Spleen (tissue), 11 donors: Measurements from ENCODE around the gene RYR1. TPM values are rescaled to one million over a fixed set of nuclear protein-coding genes. Genes with fewer than 3 reads are reported as not detected.
"Not testable (repeated sequence)": the region's sequence is repeated elsewhere in the genome, so short reads cannot be mapped to it uniquely, and the experiment has no call there.

Experiments
- DNase-seq: peaks from one replicate; pipeline ENCODE4 v3.0.0-alpha.2; 2020
- H3K27ac ChIP-seq, 8 donors: fragments of 200-600 bp; sonication (generic) in 7 of 8; 1 replicate in 4 of 8; 2 replicates in 4 of 8; pipeline versions ENCODE4 v1.5.0 to v1.8.0; 2016 to 2021; ENCODE audit warnings: inconsistent platforms in 4 of 8, mild to moderate bottlenecking in 4 of 8, moderate library complexity in 1 of 8
- H3K27me3 ChIP-seq, 7 donors: fragments of 200-600 bp; sonication (generic) in 6 of 7; replicated peaks in 1 of 7; 1 replicate in 4 of 7; 2 replicates in 3 of 7; pipeline versions ENCODE4 v1.5.0 to v1.8.0; 2016 to 2021; ENCODE audit warnings: inconsistent platforms in 3 of 7, mild to moderate bottlenecking in 1 of 7
- H3K36me3 ChIP-seq, 6 donors: fragments of 200-600 bp; sonication (generic) in 5 of 6; 1 replicate in 4 of 6; 2 replicates in 2 of 6; pipeline versions ENCODE4 v1.5.0 to v1.8.0; 2016 to 2021; ENCODE audit warnings: inconsistent platforms in 2 of 6
- H3K4me1 ChIP-seq, 6 donors: fragments of 200-600 bp; sonication (generic) in 5 of 6; 1 replicate in 3 of 6; 2 replicates in 3 of 6; pipeline versions ENCODE4 v1.5.0 to v1.8.0; 2016 to 2021; ENCODE audit warnings: inconsistent platforms in 3 of 6
- H3K4me3 ChIP-seq, 8 donors: fragments of 200-600 bp; sonication (generic) in 7 of 8; 1 replicate in 4 of 8; 2 replicates in 4 of 8; pipeline versions ENCODE4 v1.5.0 to v1.8.0; 2016 to 2021; ENCODE audit warnings: inconsistent platforms in 4 of 8, mild to moderate bottlenecking in 4 of 8, moderate library complexity in 2 of 8
- H3K9me3 ChIP-seq, 8 donors: fragments of 200-600 bp; sonication (generic) in 7 of 8; 1 replicate in 4 of 8; 2 replicates in 4 of 8; pipeline versions ENCODE4 v1.5.0 to v1.8.0; 2016 to 2021; ENCODE audit warnings: inconsistent platforms in 4 of 8
- CTCF ChIP-seq, 11 experiments: fragments of 200-600 bp in 7 of 11; fragments of 450-650 bp in 4 of 11; sonication (generic) in 4 of 11; IDR thresholded peaks in 8 of 11; conservative IDR thresholded peaks in 3 of 11; 1 replicate in 7 of 11; 2 replicates in 4 of 11; pipeline versions ENCODE4 v1.4.0 to v1.8.0; 2016 to 2021; ENCODE audit warnings: antibody characterized with exemption in 11 of 11, inconsistent platforms in 4 of 11, mild to moderate bottlenecking in 1 of 11
- POLR2A ChIP-seq, 3 donors: fragments of 450-650 bp; IDR thresholded peaks; one replicate each; pipeline ENCODE4 v1.5.1; 2017; ENCODE audit warnings: antibody characterized with exemption in 3 of 3, mild to moderate bottlenecking in 1 of 3
- POLR2AphosphoS5 ChIP-seq, 3 donors: sonication (generic); formaldehyde crosslinking; IDR thresholded peaks; one replicate each; pipeline ENCODE4 v1.5.1; 2017; ENCODE audit warnings: antibody characterized with exemption in 3 of 3
- WGBS, 5 donors: extraction: QIAGEN DNeasy Blood & Tissue Kit in 3 of 5; methylation state at CpG; one replicate each; pipeline versions ENCODE4 v1.1.5 to v1.1.7; 2013 to 2018; 5-methylcytosine and 5-hydroxymethylcytosine counted together
- intact Hi-C: fragments of 100-400 bp; cut with DNase I; formaldehyde crosslinking; loops from one replicate; pipeline ENCODE4 v1.15.0; 2023; ENCODE audit warnings: low total_unique reads
- polyA plus RNA-seq, 3 donors: library from polyadenylated mRNA; stranded (reverse); fragments of 200-250 nt; gene quantifications; one replicate each; pipeline ENCODE4 v1.2.1, GENCODE V29; 2013
- total RNA-seq, 7 donors: library from RNA; depleted of rRNA in 3 of 7; stranded (reverse); fragments of >200 nt in 3 of 7; fragmentation: NEBNext Ultra II Directional in 4 of 7; extraction: Animal tissue kit (Norgen Biotek cat#: 25700) in 4 of 7; gene quantifications; one replicate each; pipeline versions ENCODE4 v1.1.0 to v1.2.1, GENCODE V29; 2016 to 2021
- donor health status: healthy with polysubstance abuse.
- donor health status: DM: no; HTN: no; CAD: no; lungs with moderate emphysema.
- donor health status: DM: no; HTN: no; CAD: no.
- donor health status: Bipolar disorder and iron deficiency.
- donor health status: healthy.
- donor health status: DM: no; HTN: no; CAD: no.
- donor health status: DM: yes; HTN: yes; CAD: no.

RYR1 gene
- total and polyA plus RNA-seq, 10 donors, result 0.32 to 3.2 (median 1.3) TPM

GRCh38 chr19:38469151-38469550 is 35.7 kb downstream of the RYR1 start:
- H3K27me3 ChIP-seq, result peaks cover 0 to 28% (median 0%) of the 10 kb centered on the region in 7 donors
- H3K4me1 ChIP-seq, result no peaks in the 10 kb centered on the region
- no peak overlapping the region for H3K27ac ChIP-seq
- DNase-seq, result no peak
- peaks cover 0 to 4% (median 0%) of the 10 kb centered on the region in 8 donors for H3K9me3 ChIP-seq
- no peaks in the 10 kb centered on the region for H3K36me3 ChIP-seq
- 60 to 77% (median 72%) methylated on average over 5 of the region's 5 CpGs for WGBS, 5 donors
- intact Hi-C loops, result no loop called here
- no peak for TF ChIP-seq POLR2AphosphoS5 (IDR thresholded peaks at IDR 0.05)
- TF ChIP-seq POLR2A (IDR thresholded peaks at IDR 0.05), result no peak
- no peak for TF ChIP-seq CTCF (IDR thresholded peaks at IDR 0.05 in 8 of 11, conservative IDR thresholded peaks at IDR 0.05 in 3 of 11)
- no peak overlapping the region for H3K4me3 ChIP-seq

GRCh38 chr19:38470788-38471480 is 37.4 kb downstream of the RYR1 start:
- Histone ChIP-seq H3K27me3 (peaks cover 0 to 32% (median 0%) of the 10 kb centered on the region in 7 donors), H3K36me3 (no peaks in the 10 kb centered on the region), H3K9me3 (peaks cover 0 to 2% (median 0%) of the 10 kb centered on the region in 8 donors), H3K4me3 (no peak overlapping the region), H3K27ac (no peak overlapping the region), H3K4me1 (no peaks in the 10 kb centered on the region)
- TF ChIP-seq CTCF (IDR thresholded peaks at IDR 0.05 in 8 of 11, conservative IDR thresholded peaks at IDR 0.05 in 3 of 11) (no peak), POLR2AphosphoS5 (IDR thresholded peaks at IDR 0.05) (no peak), POLR2A (IDR thresholded peaks at IDR 0.05) (no peak)
- WGBS, 5 donors, result 73 to 78% (median 78%) methylated on average over 12 of the region's 12 CpGs
- intact Hi-C loops, result no loop called here
- no peak for DNase-seq

- H3K27me3 ChIP-seq, result peaks cover 0 to 39% (median 0%) of the 10 kb centered on the region in 7 donors
- WGBS, 5 donors, result 88 to 97% (median 90%) methylated on average over 4 of the region's 4 CpGs
- H3K9me3 ChIP-seq, intact Hi-C loops, H3K27ac ChIP-seq, H3K36me3 ChIP-seq, H3K4me1 ChIP-seq, H3K4me3 ChIP-seq, DNase-seq: not testable (repeated sequence)
Observed at GRCh38 chr19:38472725-38473124, 39.2 kb downstream of the RYR1 start.

- no peak overlapping the region for H3K4me3 ChIP-seq
- H3K27me3 ChIP-seq, result peaks cover 0 to 44% (median 0%) of the 10 kb centered on the region in 7 donors
- no peak overlapping the region for H3K27ac ChIP-seq
- DNase-seq, result no peak
- intact Hi-C loops, result no loop called here
- no peaks in the 10 kb centered on the region for H3K9me3 ChIP-seq
- 89 to 96% (median 91%) methylated on average over 9 to 21 of the region's 21 CpGs for WGBS, 5 donors
- TF ChIP-seq POLR2A (IDR thresholded peaks at IDR 0.05) (no peak), CTCF (IDR thresholded peaks at IDR 0.05 in 8 of 11, conservative IDR thresholded peaks at IDR 0.05 in 3 of 11) (no peak), POLR2AphosphoS5 (IDR thresholded peaks at IDR 0.05) (no peak)
- H3K4me1 ChIP-seq, result no peaks in the 10 kb centered on the region
- no peaks in the 10 kb centered on the region for H3K36me3 ChIP-seq
Observed at GRCh38 chr19:38473201-38473600, 39.7 kb downstream of the RYR1 start.
